ENCODE results near the gene PODNL1. TPM values are rescaled to one million over a fixed set of nuclear protein-coding genes. Genes with fewer than 3 reads are reported as not detected.

PODNL1 gene
- total RNA-seq, 6 donors from 2014 or later: 1.5 to 4.3 (median 2.5) TPM

- no peaks in the 10 kb centered on the region for H3K27me3 ChIP-seq
- peak within 1 kb of the TSS; percentile 83 to 94 (median 91) for H3K27ac ChIP-seq
- H3K4me1 ChIP-seq: peaks cover 11 to 17% (median 15%) of the 10 kb centered on the region in 4 donors
- no peak for TF ChIP-seq EP300 (IDR thresholded peaks at IDR 0.05)
- peak in 2 of 4 donors; percentile 13 to 70 for TF ChIP-seq POLR2A (IDR thresholded peaks at IDR 0.05)
- TF ChIP-seq POLR2AphosphoS5 (IDR thresholded peaks at IDR 0.05): peak; percentile 45 to 66
- TF ChIP-seq CTCF (IDR thresholded peaks at IDR 0.05): peak in 1 of 6 experiments; percentile 31
- H3K4me3 ChIP-seq: peak within 1 kb of the TSS; percentile 81 to 87 (median 86)
- 0 to 1% methylated on average over 39 to 50 of the region's 65 CpGs for WGBS, 2 donors
- peak; percentile 99 for ATAC-seq (ENCODE audit: low FRiP score in 2 of 2)
- H3K36me3 ChIP-seq: peaks cover 20 to 31% (median 28%) of the 10 kb centered on the region in 4 donors
- H3K9me3 ChIP-seq: no peaks in the 10 kb centered on the region
- DNase-seq: peak; percentile 97 to 99
Measured at GRCh38 chr19:13952154-13952930, 14.1 kb upstream of the PODNL1 start, which contains the start of gene DCAF15. Gene DCAF15 (plus strand): TSS chr19:13952509. CDS start chr19:13952513, 4 bp downstream.

DNA sequence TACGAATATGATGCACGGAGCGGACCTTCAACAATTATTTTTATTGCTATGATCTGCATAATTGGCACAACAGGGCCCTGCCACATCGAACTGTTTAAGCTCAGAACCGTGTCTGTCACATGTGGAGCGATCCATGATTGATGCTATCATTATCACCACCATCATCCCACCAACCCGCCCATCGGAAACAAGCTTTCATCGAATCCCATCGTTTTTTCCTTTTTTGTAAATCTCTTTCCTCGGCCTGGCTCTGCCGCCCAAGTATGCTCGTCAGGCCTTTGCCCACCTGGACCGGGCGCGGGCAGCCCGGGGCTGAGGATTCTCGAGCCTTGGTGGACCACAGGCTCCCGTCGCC lies 13.6 kb upstream of the PODNL1 start:
- Histone ChIP-seq H3K4me3 (peak overlapping the region; percentile 35 to 86 (median 84)), H3K4me1 (peaks cover 11 to 17% (median 15%) of the 10 kb centered on the region in 4 donors), H3K27ac (peak overlapping the region in 1 of 4 donors; percentile 94), H3K9me3 (no peaks in the 10 kb centered on the region), H3K27me3 (no peaks in the 10 kb centered on the region), H3K36me3 (peaks cover 15 to 26% (median 24%) of the 10 kb centered on the region in 4 donors)
- WGBS, 2 donors: 11 to 12% methylated on average over 17 to 20 of the region's 20 CpGs
- TF ChIP-seq POLR2A (IDR thresholded peaks at IDR 0.05): no peak
- no peak for TF ChIP-seq POLR2AphosphoS5 (IDR thresholded peaks at IDR 0.05)
- TF ChIP-seq CTCF (IDR thresholded peaks at IDR 0.05): no peak
- TF ChIP-seq EP300 (IDR thresholded peaks at IDR 0.05): no peak
- DNase-seq: no peak
- ATAC-seq (ENCODE audit: low FRiP score in 2 of 2): no peak

DNA sequence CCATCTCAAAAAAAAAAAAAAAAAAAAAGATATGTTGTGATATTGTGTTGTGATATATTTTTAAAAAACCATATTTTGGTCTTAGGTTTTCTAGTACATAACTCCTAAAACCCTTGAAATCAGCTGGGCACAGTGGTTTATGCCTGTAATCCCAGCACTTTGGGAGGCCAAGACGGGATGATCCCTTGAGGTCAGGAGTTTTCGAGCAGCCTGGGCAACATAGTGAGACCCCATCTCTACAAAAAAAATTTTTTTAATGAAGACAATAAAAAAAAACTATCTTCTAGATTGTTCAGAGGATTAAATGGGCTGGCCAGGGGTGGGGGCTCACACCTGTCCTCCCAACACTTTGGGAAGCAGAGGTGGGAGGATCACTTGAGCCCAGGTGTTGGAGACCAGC lies 12.8 kb upstream of the PODNL1 start:
- peaks cover 11 to 17% (median 15%) of the 10 kb centered on the region in 4 donors for H3K4me1 ChIP-seq
- TF ChIP-seq POLR2AphosphoS5 (IDR thresholded peaks at IDR 0.05) (no peak), CTCF (IDR thresholded peaks at IDR 0.05) (no peak), EP300 (IDR thresholded peaks at IDR 0.05) (no peak), POLR2A (IDR thresholded peaks at IDR 0.05) (no peak)
- DNase-seq (no peak), ATAC-seq (ENCODE audit: low FRiP score in 2 of 2) (no peak)
- H3K9me3 ChIP-seq: no peaks in the 10 kb centered on the region
- peaks cover 8 to 18% (median 17%) of the 10 kb centered on the region in 4 donors for H3K36me3 ChIP-seq
- no peaks in the 10 kb centered on the region for H3K27me3 ChIP-seq
- WGBS, 2 donors: 91 to 94% methylated on average over 2 of the region's 2 CpGs
- H3K27ac ChIP-seq: no peak overlapping the region
- H3K4me3 ChIP-seq: no peak overlapping the region

DNA sequence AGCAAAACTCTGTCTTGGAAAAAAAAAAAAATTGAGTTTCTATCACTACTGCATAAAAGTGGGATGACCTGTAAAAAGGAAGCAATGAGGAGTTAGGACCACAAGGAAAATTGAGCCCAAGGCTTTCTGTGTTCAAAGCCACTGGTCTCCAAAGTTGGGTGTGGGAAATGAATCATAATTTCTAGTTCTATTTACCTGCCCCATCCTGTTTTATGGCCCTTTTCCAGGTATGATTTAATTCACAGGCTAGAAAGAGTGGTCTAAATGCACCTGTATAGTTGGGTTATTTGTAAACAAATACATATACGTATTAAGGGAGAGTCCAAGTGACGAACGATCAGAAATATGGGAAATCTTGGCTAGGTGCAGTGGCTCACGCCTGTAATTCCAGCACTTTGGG lies 8.2 kb upstream of the PODNL1 start:
- ATAC-seq (ENCODE audit: low FRiP score in 2 of 2) (no peak), DNase-seq (no peak)
- H3K27me3 ChIP-seq: no peaks in the 10 kb centered on the region
- WGBS, 2 donors: 90 to 93% methylated on average over 4 of the region's 4 CpGs
- no peak overlapping the region for H3K4me3 ChIP-seq
- H3K9me3 ChIP-seq: no peaks in the 10 kb centered on the region
- no peaks in the 10 kb centered on the region for H3K4me1 ChIP-seq
- TF ChIP-seq CTCF (IDR thresholded peaks at IDR 0.05) (no peak), EP300 (IDR thresholded peaks at IDR 0.05) (no peak), POLR2AphosphoS5 (IDR thresholded peaks at IDR 0.05) (no peak), POLR2A (IDR thresholded peaks at IDR 0.05) (no peak)
- no peak overlapping the region for H3K27ac ChIP-seq
- no peaks in the 10 kb centered on the region for H3K36me3 ChIP-seq

All from upper lobe of left lung (tissue), 6 donors.